GM12878 (cell line): Measurements from ENCODE around the gene EYS. TPM values are rescaled to one million over a fixed set of nuclear protein-coding genes. Genes with fewer than 3 reads are reported as not detected.

Source experiments
- ATAC-seq: fragments of 200-7000 bp; cut with Tn5 transposase; 3 replicates; pipeline ENCODE4 v1.9.1; 2020; ENCODE audit warnings: mild to moderate bottlenecking, moderate library complexity
- BruUV-seq: library from RNA; stranded (reverse); fragments of 400-500 nt; replicated peaks from 2 replicates; lab custom pipeline; 2021; lab: Mats Ljungman, UMichigan
- CTCF ChIA-PET: fragments of 300-600 bp; sonication (Branson Sonifier 250); formaldehyde crosslinking; extraction: SDS; loops from one replicate; lab custom pipeline; 2021; ENCODE audit warnings: inconsistent platforms; lab: Yijun Ruan, JAX
- POLR2A ChIA-PET: fragments of 350-600 bp; formaldehyde crosslinking; extraction: SDS; loops from one replicate; lab custom pipeline; 2021; ENCODE audit warnings: inconsistent platforms; lab: Charles Lee
- RAD21 ChIA-PET: fragments of 300-600 bp; sonication (Branson Sonifier 250); formaldehyde crosslinking; loops from one replicate; lab custom pipeline; 2023; ENCODE audit warnings: antibody characterized with exemption; ENCODE audit not compliant: unreplicated experiment; lab: Charles Lee
- SMC1A ChIA-PET: fragments of 300-600 bp; sonication (Branson Sonifier 250); formaldehyde crosslinking; loops from one replicate; lab custom pipeline; 2023; ENCODE audit not compliant: unreplicated experiment, uncharacterized antibody; lab: Charles Lee
- DNase-seq: peaks from one replicate; pipeline ENCODE4 v3.0.0-alpha.2; 2011; ENCODE audit warnings: low read depth, low spot score
- FAIRE-seq: peaks from 3 replicates; lab custom pipeline; 2011; peaks lifted over from hg19 to GRCh38; lab: Jason Lieb, UNC
- H2AFZ ChIP-seq: 2 replicates; pipeline ENCODE4 v1.6.0; 2011; ENCODE audit warnings: low read depth, low read length, control low read depth; ENCODE audit not compliant: control insufficient read depth
- H3K27ac ChIP-seq: 2 replicates; pipeline ENCODE4 v1.5.1; 2011; ENCODE audit warnings: control low read depth; ENCODE audit not compliant: control insufficient read depth, insufficient read depth
- H3K27me3 ChIP-seq, 2 experiments: replicated peaks in 1 of 2; 2 replicates each; pipeline versions ENCODE4 v1.6.0 to v1.6.1; 2011; ENCODE audit warnings: low read length in 1 of 2; ENCODE audit not compliant: control insufficient read depth in 2 of 2, insufficient read depth in 2 of 2
- H3K36me3 ChIP-seq, 2 experiments: 2 replicates each; pipeline ENCODE4 v1.5.1; 2011; ENCODE audit warnings: low read length in 1 of 2; ENCODE audit not compliant: control insufficient read depth in 2 of 2, insufficient read depth in 2 of 2
- H3K4me1 ChIP-seq: 2 replicates; pipeline ENCODE4 v1.6.1; 2011; ENCODE audit warnings: mild to moderate bottlenecking, low read length, moderate library complexity, mixed read lengths; ENCODE audit not compliant: control insufficient read depth, insufficient read depth
- H3K4me2 ChIP-seq: 2 replicates; pipeline ENCODE4 v1.6.0; 2011; ENCODE audit warnings: control low read depth; ENCODE audit not compliant: control insufficient read depth, insufficient read depth
- H3K4me3 ChIP-seq: fragments of 200-600 bp; sonication (generic); 2 replicates; pipeline ENCODE4 v1.5.1; 2016
- H3K79me2 ChIP-seq: 2 replicates; pipeline ENCODE4 v1.6.0; 2011; ENCODE audit warnings: low read length; ENCODE audit not compliant: control insufficient read depth, insufficient read depth
- H3K9ac ChIP-seq: 2 replicates; pipeline ENCODE4 v1.8.0; 2011; ENCODE audit warnings: low read length, control low read depth, mixed read lengths; ENCODE audit not compliant: control insufficient read depth, insufficient read depth
- H3K9me3 ChIP-seq: replicated peaks from 3 replicates; pipeline ENCODE4 v1.5.1; 2011; ENCODE audit warnings: mild to moderate bottlenecking, low read length; ENCODE audit not compliant: control insufficient read depth, insufficient read depth
- H4K20me1 ChIP-seq: 2 replicates; pipeline ENCODE4 v1.6.0; 2011; ENCODE audit not compliant: control insufficient read depth, insufficient read depth
- ASH2L ChIP-seq: fragments of 300-600, 200-600 bp; sonication (generic); IDR thresholded peaks from 2 replicates; pipeline ENCODE4 v1.6.1; 2017; ENCODE audit warnings: low read depth, mild to moderate bottlenecking, borderline replicate concordance
- FOS ChIP-seq: IDR thresholded peaks from 3 replicates; pipeline ENCODE4 v1.6.1; 2011; ENCODE audit warnings: borderline replicate concordance; ENCODE audit not compliant: insufficient read length; ENCODE audit errors: extremely low read depth
- FOXM1 ChIP-seq: IDR thresholded peaks from 2 replicates; pipeline ENCODE4 v1.6.1; 2012; ENCODE audit warnings: low read depth, mild to moderate bottlenecking, inconsistent platforms, low read length, moderate library complexity
- HDAC6 ChIP-seq: fragments of 200-600 bp; sonication (generic); IDR thresholded peaks from one replicate; pipeline ENCODE4 v1.8.0; 2017; ENCODE audit warnings: antibody characterized with exemption; ENCODE audit not compliant: unreplicated experiment
- LARP7 ChIP-seq: fragments of 450-650 bp; IDR thresholded peaks from 2 replicates; pipeline ENCODE4 v1.6.1; 2017; ENCODE audit warnings: mild to moderate bottlenecking
- MEF2A ChIP-seq: IDR thresholded peaks from 2 replicates; pipeline ENCODE4 v1.6.1; 2011; ENCODE audit warnings: low read depth, mild to moderate bottlenecking, low read length, moderate library complexity; ENCODE audit not compliant: insufficient read depth
- MTA2 ChIP-seq: fragments of 450-650 bp; IDR thresholded peaks from 2 replicates; pipeline ENCODE4 v1.6.1; 2016; ENCODE audit warnings: low read depth, mild to moderate bottlenecking, moderate library complexity
- MTA3 ChIP-seq: IDR thresholded peaks from 2 replicates; pipeline ENCODE4 v1.6.1; 2012; ENCODE audit warnings: low read length, inconsistent platforms, borderline replicate concordance
- NR2F1 ChIP-seq: fragments of 450-650 bp; conservative IDR thresholded peaks from 2 replicates; pipeline ENCODE4 v1.6.1; 2017; ENCODE audit warnings: mild to moderate bottlenecking
- POU2F2 ChIP-seq: IDR thresholded peaks from 3 replicates; pipeline ENCODE4 v1.6.1; 2011; ENCODE audit warnings: low read depth, mild to moderate bottlenecking, low read length, borderline replicate concordance
- RFX5 ChIP-seq: IDR thresholded peaks from 2 replicates; pipeline ENCODE4 v1.6.1; 2011; ENCODE audit warnings: low read depth, low read length, improper control_type of control experiment
- SIX5 ChIP-seq: IDR thresholded peaks from 2 replicates; pipeline ENCODE4 v1.6.1; 2011; ENCODE audit warnings: mild to moderate bottlenecking, low read depth, low read length, moderate library complexity; ENCODE audit not compliant: severe bottlenecking
- SMAD5 ChIP-seq: IDR thresholded peaks from 2 replicates; pipeline ENCODE4 v1.6.1; 2016; ENCODE audit warnings: antibody characterized with exemption, low read depth
- SP1 ChIP-seq: IDR thresholded peaks from one replicate; pipeline ENCODE4 v1.6.1; 2011; ENCODE audit warnings: low read depth, low read length
- WRNIP1 ChIP-seq: IDR thresholded peaks from 2 replicates; pipeline ENCODE4 v1.6.1; 2011; ENCODE audit warnings: low read depth, low read length, improper control_type of control experiment, borderline replicate concordance
- ZNF24 ChIP-seq: fragments of 450-650 bp; IDR thresholded peaks from 2 replicates; pipeline ENCODE4 v1.6.1; 2017; ENCODE audit warnings: antibody characterized with exemption, mild to moderate bottlenecking
- WGBS: methylation state at CpG from one replicate; pipeline ENCODE4 v1.1.6; 2016; ENCODE audit warnings: low lambda C conversion rate; ENCODE audit not compliant: insufficient replicate concordance, insufficient coverage; ENCODE audit errors: missing lambda C conversion rate; 5-methylcytosine and 5-hydroxymethylcytosine counted together
- in situ Hi-C: fragments of 300-500 bp; cut with MboI; formaldehyde crosslinking; loops from 9 replicates; pipeline ENCODE4 v1.14.3; 2018; ENCODE audit warnings: mixed read lengths
- intact Hi-C: fragments of 100-400 bp; cut with micrococcal nuclease; formaldehyde crosslinking; loops from one replicate; pipeline ENCODE4 v1.14.2; 2022; ENCODE audit not compliant: unreplicated experiment
- polyA plus RNA-seq, 11 experiments: library from polyadenylated mRNA; depleted of rRNA in 4 of 11; unstranded in 6 of 11; stranded (reverse) in 5 of 11; fragments of >200 nt; fragmentation: Nextera tagmentation in 4 of 11; fragmentation: Illumina TruSeq in 1 of 11; extraction: Ambion mirVana in 4 of 11; extraction: Trizol in 1 of 11; gene quantifications; 1 replicate in 1 of 11; 2 replicates in 10 of 11; pipeline versions ENCODE4 v1.2.1 to v1.2.3, GENCODE V29; 2011 to 2016; ENCODE audit warnings: inconsistent platforms in 2 of 11, missing spikeins in 2 of 11, low read depth in 1 of 11
- total RNA-seq, 4 experiments: library from RNA; depleted of rRNA in 3 of 4; stranded (reverse); fragments of >200 nt in 3 of 4; fragmentation: Illumina TruSeq in 1 of 4; extraction: Trizol in 1 of 4; gene quantifications; 2 replicates each; pipeline versions ENCODE4 v1.2.1 to v1.2.3, GENCODE V29; 2013 to 2021

EYS gene
- total and polyA plus RNA-seq, 10 of the 15 experiments (the other 5 are each of a cell fraction or from before 2014, with no cell fraction given) = under 0.01 to 0.14 (median 0.02) TPM; not detected in 1

- no peaks in the 10 kb centered on the region for H3K27me3 ChIP-seq
- ChIA-PET CTCF (no interaction called here), SMC1A (no interaction called here), RAD21 (no interaction called here), POLR2A (no interaction called here)
- TSS peak; percentile 34 for BruUV-seq
- peaks cover 0 to 23% of the 10 kb centered on the region in 2 experiments; a peak in 3 of 4 replicates for H3K36me3 ChIP-seq
- no peaks in the 10 kb centered on the region for H3K4me1 ChIP-seq
- peak; percentile 56 for FAIRE-seq
- DNase-seq = no peak
- in situ Hi-C loops = no loop called here
- no peak overlapping the region for H3K27ac ChIP-seq
- intact Hi-C loops = no loop called here
- TF ChIP-seq MTA3 (no peak), LARP7 (no peak), SMAD5 (no peak), FOXM1 (no peak), MEF2A (no peak), RFX5 (no peak), POU2F2 (no peak), NR2F1 (no peak), FOS (no peak), WRNIP1 (no peak), SP1 (no peak), SIX5 (no peak), HDAC6 (no peak), ASH2L (no peak), MTA2 (no peak), ZNF24 (no peak)
- H3K9me3 ChIP-seq = no peaks in the 10 kb centered on the region
- H4K20me1 ChIP-seq = no peaks in the 10 kb centered on the region
- H3K9ac ChIP-seq = no peak overlapping the region
- WGBS = 96% methylated on average over 6 of the region's 6 CpGs
- ATAC-seq = no peak
- H3K4me2 ChIP-seq = no peak overlapping the region
- H2AFZ ChIP-seq = no peak overlapping the region
- H3K79me2 ChIP-seq = no peaks in the 10 kb centered on the region
- no peak overlapping the region for H3K4me3 ChIP-seq
Observed at GRCh38 chr6:63713332-63713731, 1993.7 kb downstream of the EYS start.
